B cell (primary cell): ENCODE data around the gene HMCN1. TPM values are rescaled to one million over a fixed set of nuclear protein-coding genes. Genes with fewer than 3 reads are reported as not detected.

Experiments
- ATAC-seq: fragments of 200-7000 bp; cut with Tn5 transposase; one replicate; pipeline ENCODE4 v1.10.0; 2021; ENCODE audit warnings: low read depth, mild to moderate bottlenecking, moderate number of reproducible peaks, moderate library complexity
- CTCF ChIA-PET: fragments of 350-600 bp; sonication (Branson Sonifier 250); formaldehyde crosslinking; loops from one replicate; lab custom pipeline; 2021; ENCODE audit warnings: antibody characterized with exemption, inconsistent platforms; lab: Charles Lee
- POLR2A ChIA-PET: fragments of 350-600 bp; sonication (Branson Sonifier 250); formaldehyde crosslinking; loops from one replicate; lab custom pipeline; 2021; ENCODE audit warnings: antibody characterized with exemption; lab: Charles Lee
- DNase-seq: peaks from one replicate; pipeline ENCODE4 v3.0.0; 2013
- H2AFZ ChIP-seq: 2 replicates; pipeline ENCODE4 v1.6.1; 2012; ENCODE audit warnings: mild to moderate bottlenecking, low read depth, low read length; ENCODE audit not compliant: insufficient read depth, poor library complexity, severe bottlenecking
- H3K27ac ChIP-seq, 2 donors: 1 replicate in 1 of 2; 2 replicates in 1 of 2; pipeline ENCODE4 v1.5.1; 2012 to 2013; ENCODE audit warnings: low read length in 2 of 2, mild to moderate bottlenecking in 2 of 2, moderate library complexity in 1 of 2
- H3K27me3 ChIP-seq, 4 experiments: fragments of 200-600 bp in 1 of 4; sonication (generic) in 1 of 4; replicated peaks in 1 of 4; 1 replicate in 2 of 4; 2 replicates in 2 of 4; pipeline versions ENCODE4 v1.6.1 to v1.7.0; 2013 to 2016; ENCODE audit warnings: low read length in 3 of 4, mild to moderate bottlenecking in 2 of 4, mixed read lengths in 1 of 4, moderate library complexity in 1 of 4; ENCODE audit not compliant: insufficient read depth in 4 of 4, control insufficient read depth in 3 of 4; ENCODE audit errors: control extremely low read depth in 1 of 4
- H3K36me3 ChIP-seq, 2 experiments: replicated peaks in 1 of 2; 1 replicate in 1 of 2; 2 replicates in 1 of 2; pipeline versions ENCODE4 v1.6.1 to v1.7.1; 2013; ENCODE audit warnings: low read length in 1 of 2; ENCODE audit not compliant: insufficient read depth in 2 of 2, control insufficient read depth in 1 of 2; ENCODE audit errors: control extremely low read depth in 1 of 2, extremely low read depth in 1 of 2
- H3K4me1 ChIP-seq, 2 donors: fragments of 200-600 bp in 1 of 2; sonication (generic) in 1 of 2; 1 replicate in 1 of 2; 2 replicates in 1 of 2; pipeline versions ENCODE4 v1.5.1 to v1.6.1; 2013 to 2017; ENCODE audit warnings: low read length in 2 of 2; ENCODE audit not compliant: control insufficient read depth in 2 of 2, insufficient read depth in 2 of 2
- H3K4me2 ChIP-seq: replicated peaks from 2 replicates; pipeline ENCODE3; 2012; ENCODE audit warnings: mild to moderate bottlenecking, low read depth, low read length; ENCODE audit not compliant: poor library complexity, severe bottlenecking
- H3K4me3 ChIP-seq, 5 experiments: fragments of 200-600 bp in 1 of 5; sonication (generic) in 1 of 5; 1 replicate in 3 of 5; 2 replicates in 2 of 5; pipeline versions ENCODE4 v1.5.1 to v1.7.0; 2011 to 2016; ENCODE audit warnings: low read length in 4 of 5, mild to moderate bottlenecking in 4 of 5, low read depth in 2 of 5, control low read depth in 1 of 5, moderate library complexity in 1 of 5; ENCODE audit not compliant: insufficient read depth in 1 of 5; ENCODE audit errors: control extremely low read depth in 1 of 5, extremely low read depth in 1 of 5
- H3K79me2 ChIP-seq: fragments of 200-600 bp; sonication (generic); one replicate; pipeline ENCODE4 v1.6.0; 2016; ENCODE audit warnings: low read length; ENCODE audit not compliant: control insufficient read depth, insufficient read depth
- H3K9ac ChIP-seq: fragments of 200-600 bp; sonication (generic); 2 replicates; pipeline ENCODE4 v1.6.1; 2017; ENCODE audit warnings: mild to moderate bottlenecking, low read length, moderate library complexity
- H3K9me3 ChIP-seq, 3 donors: one replicate each; pipeline versions ENCODE4 v1.6.1 to v1.7.1; 2013; ENCODE audit warnings: low read length in 2 of 3; ENCODE audit not compliant: control insufficient read depth in 2 of 3, insufficient read depth in 1 of 3; ENCODE audit errors: control extremely low read depth in 1 of 3
- H4K20me1 ChIP-seq: 2 replicates; pipeline ENCODE4 v1.6.0; 2012; ENCODE audit warnings: mild to moderate bottlenecking, low read length; ENCODE audit not compliant: insufficient read depth, control insufficient read depth, poor library complexity, severe bottlenecking
- H3K27ac Mint-ChIP-seq: one replicate; pipeline ENCODE4 v1.8.0; 2021; ENCODE audit warnings: mixed read lengths
- H3K27me3 Mint-ChIP-seq: one replicate; pipeline ENCODE4 v1.8.0; 2021; ENCODE audit warnings: mixed read lengths
- H3K4me1 Mint-ChIP-seq: one replicate; pipeline ENCODE4 v1.8.0; 2021; ENCODE audit warnings: mixed read lengths
- H3K4me3 Mint-ChIP-seq: one replicate; pipeline ENCODE4 v1.8.0; 2021; ENCODE audit warnings: mixed read lengths
- H3K9me3 Mint-ChIP-seq: one replicate; pipeline ENCODE4 v1.8.0; 2022; ENCODE audit warnings: mixed read lengths; ENCODE audit not compliant: insufficient read depth
- CTCF ChIP-seq: fragments of 200-600 bp; IDR thresholded peaks from one replicate; pipeline ENCODE4 v1.8.0; 2022; ENCODE audit warnings: antibody characterized with exemption, mild to moderate bottlenecking
- EZH2 ChIP-seq: IDR thresholded peaks from 2 replicates; pipeline ENCODE4 v1.6.1; 2012; ENCODE audit warnings: borderline replicate concordance, low read depth, mild to moderate bottlenecking, moderate library complexity, low read length; ENCODE audit not compliant: insufficient read depth, poor library complexity, severe bottlenecking
- WGBS: methylation state at CpG from one replicate; pipeline ENCODE4 v1.1.5; 2013; ENCODE audit warnings: missing lambda C conversion rate; ENCODE audit not compliant: insufficient coverage; 5-methylcytosine and 5-hydroxymethylcytosine counted together
- intact Hi-C: fragments of 100-400 bp; cut with micrococcal nuclease; formaldehyde crosslinking; loops from one replicate; pipeline ENCODE4 v1.10.0; 2022
- polyA plus RNA-seq: library from polyadenylated mRNA; depleted of rRNA; stranded (reverse); fragments of >200 nt; gene quantifications from 2 replicates; pipeline ENCODE4 v1.2.3, GENCODE V29; 2012
- total RNA-seq, 2 donors: library from RNA; stranded (reverse); fragments of 120-200 nt in 1 of 2; gene quantifications; 1 replicate in 1 of 2; 2 replicates in 1 of 2; pipeline versions ENCODE4 v1.2.3 to v1.2.4, GENCODE V29; 2013 to 2022

Gene HMCN1
- total and polyA plus RNA-seq, 2 donors (not counting 1 experiment from before 2014, with no cell fraction given), result not detected

DNA sequence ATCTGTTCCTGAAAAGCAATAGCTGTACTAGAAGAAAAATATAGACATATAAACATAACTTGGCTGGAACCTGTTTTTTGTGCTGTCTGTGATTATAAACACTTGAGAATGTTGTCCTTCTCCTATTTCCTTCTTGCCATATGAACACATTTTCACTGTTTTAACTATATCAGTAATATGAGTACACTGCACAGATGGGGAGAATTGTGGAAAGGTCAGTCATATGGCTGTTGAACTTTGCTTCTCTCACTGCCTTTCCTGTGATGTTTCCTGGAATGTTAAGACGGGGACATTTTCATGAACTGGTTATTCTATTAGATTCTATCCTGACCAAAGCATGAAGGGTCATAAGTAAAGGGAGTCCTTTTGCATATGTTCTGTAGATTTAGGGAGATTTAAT, 24.9 kb downstream of the HMCN1 start:
- ChIA-PET POLR2A (no interaction called here), CTCF (no interaction called here)
- Histone ChIP-seq H3K4me1 (no peaks in the 10 kb centered on the region), H3K27ac (no peak overlapping the region), H3K27me3 (peaks cover 0 to 5% (median 2%) of the 10 kb centered on the region in 4 experiments), H3K9me3 (no peaks in the 10 kb centered on the region), H3K36me3 (no peaks in the 10 kb centered on the region), H4K20me1 (no peaks in the 10 kb centered on the region), H3K9ac (no peak overlapping the region), H3K4me3 (no peak overlapping the region), H3K79me2 (no peaks in the 10 kb centered on the region), H3K4me2 (no peak overlapping the region), H2AFZ (no peak overlapping the region)
- DNase-seq (no peak), ATAC-seq (no peak)
- Mint-ChIP-seq H3K27ac (no peak overlapping the region), H3K4me3 (no peak overlapping the region), H3K4me1 (no peaks in the 10 kb centered on the region), H3K9me3 (no peaks in the 10 kb centered on the region), H3K27me3 (peaks cover 30% of the 10 kb centered on the region)
- WGBS, result no CpG with 5 or more reads among the region's 1 CpG
- no peak for TF ChIP-seq CTCF
- no peak for TF ChIP-seq EZH2
- intact Hi-C loops, result no loop called here

GRCh38 chr1:185761841-185762240, 27.6 kb downstream of the HMCN1 start:
- intact Hi-C loops, result no loop called here
- CTCF ChIA-PET, result no interaction called here

More at GRCh38 chr1:185761841-185762240, 27.6 kb downstream of the HMCN1 start:
- Mint-ChIP-seq H3K4me1 (no peaks in the 10 kb centered on the region), H3K27ac (no peak overlapping the region), H3K27me3 (peaks cover 41% of the 10 kb centered on the region), H3K9me3 (no peaks in the 10 kb centered on the region), H3K4me3 (no peak overlapping the region)
- Histone ChIP-seq H3K27me3 (peaks cover 0 to 4% (median 2%) of the 10 kb centered on the region in 4 experiments), H3K36me3 (no peaks in the 10 kb centered on the region), H4K20me1 (no peaks in the 10 kb centered on the region), H3K79me2 (no peaks in the 10 kb centered on the region), H3K4me3 (no peak overlapping the region), H3K4me2 (no peak overlapping the region), H2AFZ (no peak overlapping the region), H3K27ac (no peak overlapping the region), H3K9me3 (no peaks in the 10 kb centered on the region), H3K9ac (no peak overlapping the region), H3K4me1 (no peaks in the 10 kb centered on the region)
- ATAC-seq (no peak), DNase-seq (no peak)
- no peak for TF ChIP-seq CTCF
- 60% methylated on average over 1 of the region's 3 CpGs for WGBS
- POLR2A ChIA-PET, result no interaction called here
